ENCODE data around the gene FBLN1.
"Not testable (repeated sequence)": the region's sequence is repeated elsewhere in the genome, so short reads cannot be mapped to it uniquely, and the experiment has no call there.

The FBLN1 gene

GRCh38 chr22:45458532-45458931, 44.2 kb upstream of the FBLN1 start:
- DNase-seq (ENCODE audit: low spot score), result no peak
- in situ Hi-C loops (cut with MboI; ENCODE audit: low sequenced_read_pairs, unreplicated experiment), result no loop called here
- no peak for TF ChIP-seq CTCF (IDR thresholded peaks at IDR 0.05; ENCODE audit: borderline replicate concordance, control extremely low read depth, extremely low read depth, insufficient read depth, missing control alignments)

- no peak for TF ChIP-seq CTCF (IDR thresholded peaks at IDR 0.05; ENCODE audit: borderline replicate concordance, control extremely low read depth, extremely low read depth, insufficient read depth, missing control alignments)
- DNase-seq (ENCODE audit: low spot score), result no peak
- in situ Hi-C loops (cut with MboI; ENCODE audit: low sequenced_read_pairs, unreplicated experiment), result no loop called here
Measured at GRCh38 chr22:45459235-45459634, 43.4 kb upstream of the FBLN1 start.

- no peak for TF ChIP-seq CTCF (IDR thresholded peaks at IDR 0.05; ENCODE audit: borderline replicate concordance, control extremely low read depth, extremely low read depth, insufficient read depth, missing control alignments)
- in situ Hi-C loops (cut with MboI; ENCODE audit: low sequenced_read_pairs, unreplicated experiment), result no loop called here
- DNase-seq (ENCODE audit: low spot score), result no peak
Measured at GRCh38 chr22:45460288-45461109, 42.2 kb upstream of the FBLN1 start.

- TF ChIP-seq CTCF (IDR thresholded peaks at IDR 0.05; ENCODE audit: borderline replicate concordance, control extremely low read depth, extremely low read depth, insufficient read depth, missing control alignments), result no peak
- in situ Hi-C loops (cut with MboI; ENCODE audit: low sequenced_read_pairs, unreplicated experiment), result no loop called here
- DNase-seq (ENCODE audit: low spot score), result no peak
Measured at GRCh38 chr22:45462034-45462655, 40.5 kb upstream of the FBLN1 start.

GRCh38 chr22:45463691-45464090, 39.0 kb upstream of the FBLN1 start:
- in situ Hi-C loops (cut with MboI; ENCODE audit: low sequenced_read_pairs, unreplicated experiment); DNase-seq (ENCODE audit: low spot score): not testable (repeated sequence)

- DNase-seq (ENCODE audit: low spot score), result no peak
- in situ Hi-C loops (cut with MboI; ENCODE audit: low sequenced_read_pairs, unreplicated experiment), result no loop called here
- TF ChIP-seq CTCF (IDR thresholded peaks at IDR 0.05; ENCODE audit: borderline replicate concordance, control extremely low read depth, extremely low read depth, insufficient read depth, missing control alignments), result no peak
Measured at GRCh38 chr22:45465633-45466032, 37.0 kb upstream of the FBLN1 start.

GRCh38 chr22:45468872-45469271, 33.8 kb upstream of the FBLN1 start:
- no peak for DNase-seq (ENCODE audit: low spot score)
- in situ Hi-C loops (cut with MboI; ENCODE audit: low sequenced_read_pairs, unreplicated experiment), result no loop called here

More at GRCh38 chr22:45468872-45469271, 33.8 kb upstream of the FBLN1 start:
- no peak for TF ChIP-seq CTCF (IDR thresholded peaks at IDR 0.05; ENCODE audit: borderline replicate concordance, control extremely low read depth, extremely low read depth, insufficient read depth, missing control alignments)
